ENCODE data around the gene IDH1.
"Not testable (repeated sequence)": the region's sequence is repeated elsewhere in the genome, so short reads cannot be mapped to it uniquely, and the experiment has no call there.

IDH1 gene

DNA sequence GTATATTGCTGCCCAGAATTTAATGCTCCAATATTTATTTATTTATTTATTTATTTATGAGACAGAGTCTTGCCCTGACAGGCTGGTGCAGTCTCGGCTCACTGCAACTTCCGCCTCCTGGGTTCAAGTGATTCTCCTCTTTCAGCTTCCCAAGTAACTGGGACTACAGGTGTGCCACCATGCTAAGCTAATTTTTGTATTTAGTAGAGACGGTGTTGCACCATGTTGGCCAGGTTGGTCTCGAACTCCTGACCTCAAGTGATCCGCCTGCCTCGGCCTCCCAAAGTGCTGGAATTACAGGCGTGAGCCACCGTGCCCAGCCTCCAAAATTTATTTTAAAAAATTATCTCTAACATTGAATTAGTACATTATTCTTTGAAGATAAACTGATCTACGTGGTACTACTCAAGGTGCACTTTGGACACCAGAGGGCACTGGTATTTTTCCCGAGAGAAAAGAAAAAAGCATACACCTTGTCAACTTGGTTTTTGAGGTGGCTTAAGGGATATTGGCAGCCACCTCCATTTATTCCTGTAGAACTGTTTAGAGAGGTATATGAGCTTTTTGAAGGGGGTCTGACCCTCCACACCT lies 1.4 kb upstream of the IDH1 start:
- DNase-seq (ENCODE audit: low spot score), result peak; percentile 24

DNA sequence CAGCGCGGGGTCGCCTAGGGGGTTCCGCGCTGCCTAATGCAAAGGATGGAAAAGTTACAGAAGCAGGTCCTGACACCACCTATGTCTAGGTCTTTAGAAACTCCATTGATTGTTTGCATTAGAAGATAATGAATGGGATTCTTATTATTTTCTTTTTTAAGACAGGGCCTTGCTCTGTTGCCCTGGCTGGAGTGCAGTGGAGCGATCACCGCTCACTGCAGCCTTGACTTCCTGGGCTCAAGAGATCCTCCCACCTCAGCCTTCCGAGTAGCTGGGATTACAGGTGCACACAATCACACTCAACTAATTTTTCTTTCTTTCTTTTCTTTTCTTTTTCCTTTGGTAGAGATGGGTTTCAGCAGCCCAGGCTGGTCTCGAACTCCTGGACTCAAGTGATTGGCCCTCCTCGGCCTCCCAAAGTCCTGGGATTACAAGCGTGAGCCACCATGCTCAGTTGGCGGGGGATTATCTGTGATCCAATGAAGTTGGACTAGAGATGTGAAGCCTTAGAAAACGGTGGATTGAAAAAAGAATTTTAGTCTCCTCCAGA lies 761 bp upstream of the IDH1 start:
- no peak for DNase-seq (ENCODE audit: low spot score)

DNA sequence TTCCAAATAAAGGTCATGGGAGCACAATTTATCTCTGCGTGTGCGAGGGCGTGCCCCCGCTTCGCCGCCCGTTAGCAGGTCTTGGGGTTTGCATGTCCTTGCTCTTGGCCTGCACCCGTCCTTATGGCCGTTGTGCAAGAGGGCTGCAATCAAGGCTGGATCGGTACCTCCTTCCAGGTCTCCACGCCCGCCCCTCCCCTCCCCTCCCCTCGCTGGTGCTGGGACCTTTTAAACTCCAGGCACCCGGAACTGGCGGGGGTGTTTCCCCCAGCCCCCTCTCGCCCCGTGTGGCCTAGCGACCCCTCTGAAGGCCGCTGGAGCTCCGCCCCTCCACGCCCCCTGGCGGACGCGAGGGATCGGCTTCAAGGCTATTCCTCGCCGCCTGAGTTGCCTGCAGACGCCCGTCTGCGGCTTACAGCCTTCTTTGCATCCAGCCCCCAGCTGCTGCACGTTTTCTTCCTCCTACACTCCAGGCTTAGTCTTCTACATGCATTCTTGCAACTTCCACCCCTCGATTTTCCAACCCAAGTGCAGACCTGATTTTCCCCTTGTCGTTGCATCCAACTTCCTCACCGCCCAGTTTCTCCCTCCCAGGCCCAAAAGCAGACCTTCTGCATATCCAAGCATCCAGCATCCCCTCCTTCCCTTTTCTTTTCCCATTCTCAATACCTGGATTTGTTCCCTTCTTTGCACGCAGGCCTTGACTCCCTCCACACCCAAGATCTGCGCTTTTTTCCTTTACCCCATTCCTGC lies 577 bp downstream of the IDH1 start:
- peak; percentile 81 for DNase-seq (ENCODE audit: low spot score)

DNA sequence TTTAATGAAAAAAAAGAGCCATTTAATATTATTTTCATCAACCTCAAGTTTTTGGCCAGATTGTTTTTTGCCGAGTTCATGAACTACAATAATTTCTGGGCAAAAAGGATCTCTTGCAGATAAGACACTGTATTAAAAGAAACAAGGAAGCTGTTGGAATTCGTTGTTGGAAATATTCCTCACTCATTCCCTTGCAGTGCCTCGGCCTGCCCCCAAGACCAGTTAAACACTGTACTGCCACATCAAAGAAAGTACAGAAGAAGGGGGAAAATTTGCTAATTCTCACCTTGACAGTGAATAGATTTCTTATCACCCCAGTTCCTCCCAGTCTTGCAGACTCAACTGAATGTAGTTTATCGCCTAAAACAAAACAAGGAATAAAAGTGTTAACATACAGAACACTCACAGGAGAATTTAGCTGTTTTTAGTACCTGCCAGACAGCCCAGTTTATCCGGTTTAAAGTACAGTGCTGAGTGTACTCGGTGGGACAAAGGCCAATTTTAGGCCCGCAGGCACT lies 1.2 kb downstream of the IDH1 start:
- DNase-seq (ENCODE audit: low spot score), result peak; percentile 40

DNA sequence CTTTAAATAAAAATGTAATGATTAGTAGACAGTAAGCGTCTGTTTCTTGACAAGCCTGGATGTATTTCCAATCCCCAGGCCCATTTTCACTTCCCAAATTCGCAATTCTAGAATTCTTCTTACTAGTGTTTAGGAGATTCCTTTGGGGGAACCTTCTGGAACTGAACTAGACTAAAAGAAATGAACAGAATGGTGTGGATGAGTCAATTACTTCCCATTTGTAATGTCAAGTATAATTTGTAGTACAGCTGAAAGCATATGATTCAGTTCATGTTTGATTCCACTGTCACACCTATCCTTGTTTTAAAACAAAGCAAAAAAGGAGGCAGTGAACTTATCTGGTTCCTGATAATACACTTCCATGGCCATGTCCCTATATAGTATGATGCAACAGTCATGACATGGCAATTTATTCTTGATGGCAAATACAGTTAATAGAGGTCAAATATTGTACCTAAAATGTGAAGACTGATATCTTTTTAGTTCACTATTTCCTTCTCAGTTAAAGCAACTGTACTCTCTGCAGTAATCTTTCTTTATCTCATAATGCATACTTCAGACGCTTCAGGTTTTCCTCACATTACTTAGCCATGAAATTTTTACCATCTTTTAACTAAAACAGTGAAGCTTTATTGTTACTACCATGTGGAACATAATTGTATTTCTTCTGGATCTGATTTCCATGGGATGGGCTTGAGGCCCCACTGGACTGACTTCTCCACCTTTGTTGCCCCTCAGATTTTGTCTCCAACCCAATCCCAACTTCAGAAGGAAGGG lies 2.0 kb downstream of the IDH1 start:
- no peak for DNase-seq (ENCODE audit: low spot score)

DNA sequence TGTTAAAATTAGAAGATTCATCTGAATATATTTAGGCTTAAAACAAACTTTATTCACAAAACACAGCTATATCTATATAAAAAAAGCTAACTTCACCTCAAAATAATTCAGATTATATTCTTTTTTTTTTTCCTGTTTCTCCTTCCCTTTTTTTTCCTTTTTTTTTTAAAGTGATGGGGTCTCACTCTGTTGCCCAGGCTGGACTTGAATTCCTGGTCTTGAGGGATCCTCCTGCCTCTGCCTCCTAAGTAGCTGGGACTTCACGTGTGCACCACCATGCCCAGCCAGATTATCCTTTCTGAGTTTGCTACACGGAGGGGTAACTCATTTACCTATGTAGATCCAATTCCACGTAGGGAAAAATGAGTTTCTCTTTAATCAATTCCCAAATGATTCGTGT lies 3.8 kb downstream of the IDH1 start:
- DNase-seq (ENCODE audit: low spot score), result no peak

DNA sequence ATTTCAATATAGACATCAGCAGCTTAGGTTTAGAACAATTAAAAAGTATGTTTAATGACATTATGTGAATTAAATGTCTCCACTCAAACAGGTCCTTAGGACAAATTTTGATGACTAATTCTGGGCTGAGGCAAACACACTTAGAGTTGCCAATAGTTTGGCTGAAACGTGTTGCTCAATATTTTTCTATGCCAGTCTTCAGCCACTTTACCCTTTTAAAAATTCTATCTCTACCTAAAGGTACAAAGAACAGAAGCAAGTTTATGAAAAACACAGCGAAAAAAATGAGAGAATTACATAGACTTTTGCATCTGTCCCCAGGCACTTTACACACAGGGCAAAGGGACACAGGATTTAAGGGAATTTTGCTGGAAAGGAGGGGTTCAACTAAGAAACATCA lies 4.5 kb downstream of the IDH1 start:
- DNase-seq (ENCODE audit: low spot score), result no peak

DNA sequence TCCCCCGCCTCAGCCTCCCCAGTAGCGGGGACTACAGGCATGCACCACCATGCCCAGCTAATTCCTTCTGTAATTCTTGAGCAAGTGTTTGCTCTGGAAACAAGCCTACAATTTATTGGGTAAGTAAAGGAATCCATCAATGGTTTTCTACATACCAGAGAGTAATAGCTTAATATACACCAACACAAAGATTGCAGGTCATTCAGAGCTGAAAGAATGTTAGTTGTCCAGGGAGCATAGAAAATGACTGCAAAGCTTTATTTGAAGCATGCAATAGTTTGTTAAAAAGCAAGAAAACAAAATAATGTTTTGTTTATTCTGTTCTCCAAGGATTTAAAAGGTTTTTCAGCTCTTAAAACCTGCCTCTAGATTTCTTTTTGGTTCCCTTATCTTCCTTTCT lies 5.6 kb downstream of the IDH1 start:
- DNase-seq (ENCODE audit: low spot score), result no peak

DNA sequence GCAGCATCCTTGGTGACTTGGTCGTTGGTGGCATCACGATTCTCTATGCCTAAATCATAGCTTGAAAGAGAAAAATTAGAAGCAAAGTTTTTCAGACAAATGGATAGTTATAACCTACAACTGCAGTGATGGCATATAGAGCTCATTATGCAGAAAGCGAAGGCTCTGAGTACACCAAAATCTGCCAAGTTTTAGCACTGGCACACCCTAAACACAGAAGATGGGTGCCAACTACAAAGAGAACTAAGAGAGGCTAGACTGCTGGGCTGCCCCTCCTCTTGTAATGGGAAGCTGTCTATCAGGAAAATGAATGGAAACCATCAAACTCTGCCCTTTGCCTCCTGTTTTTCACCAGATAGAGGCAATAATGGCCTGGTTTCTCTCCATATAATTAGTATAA lies 6.3 kb downstream of the IDH1 start:
- no peak for DNase-seq (ENCODE audit: low spot score)

DNA sequence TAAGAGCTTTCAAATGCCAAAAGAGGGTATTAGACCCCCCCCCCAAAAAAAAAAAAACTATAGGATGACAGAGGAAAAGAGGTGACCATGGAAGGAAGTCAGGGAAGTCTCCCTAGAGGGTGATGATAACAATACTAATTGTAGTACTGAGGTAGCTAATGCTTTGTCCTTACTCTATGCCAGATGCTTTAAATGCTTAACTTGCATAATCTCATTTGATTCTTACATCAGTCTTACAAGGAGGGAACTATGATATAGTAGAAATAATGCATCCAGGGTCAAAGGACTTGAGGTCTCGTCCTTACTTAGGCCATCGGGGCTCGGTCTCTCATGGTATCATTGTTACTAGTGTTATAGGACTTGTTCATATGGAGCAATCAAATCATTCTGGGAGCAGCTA lies 9.1 kb downstream of the IDH1 start:
- no peak for DNase-seq (ENCODE audit: low spot score)

DNA sequence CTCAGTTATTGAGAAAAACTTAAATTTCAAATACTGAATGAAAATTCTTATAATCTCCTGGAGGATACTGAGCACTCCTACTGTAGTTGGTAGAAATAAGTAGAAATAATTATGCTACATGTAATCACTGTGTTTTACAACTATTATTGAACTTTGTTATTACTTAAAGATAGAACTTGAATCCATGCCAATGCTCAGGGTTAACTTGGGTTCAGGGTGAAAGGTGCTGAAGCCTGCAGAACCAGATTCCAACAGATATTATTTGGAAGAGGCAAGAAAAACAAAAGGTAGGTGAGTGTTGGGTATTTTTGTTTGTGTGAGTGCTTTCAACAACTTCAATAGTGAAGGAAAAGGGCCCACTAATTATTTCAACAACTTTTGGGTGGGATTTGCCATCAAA lies 10.4 kb downstream of the IDH1 start:
- no peak for DNase-seq (ENCODE audit: low spot score)

DNA sequence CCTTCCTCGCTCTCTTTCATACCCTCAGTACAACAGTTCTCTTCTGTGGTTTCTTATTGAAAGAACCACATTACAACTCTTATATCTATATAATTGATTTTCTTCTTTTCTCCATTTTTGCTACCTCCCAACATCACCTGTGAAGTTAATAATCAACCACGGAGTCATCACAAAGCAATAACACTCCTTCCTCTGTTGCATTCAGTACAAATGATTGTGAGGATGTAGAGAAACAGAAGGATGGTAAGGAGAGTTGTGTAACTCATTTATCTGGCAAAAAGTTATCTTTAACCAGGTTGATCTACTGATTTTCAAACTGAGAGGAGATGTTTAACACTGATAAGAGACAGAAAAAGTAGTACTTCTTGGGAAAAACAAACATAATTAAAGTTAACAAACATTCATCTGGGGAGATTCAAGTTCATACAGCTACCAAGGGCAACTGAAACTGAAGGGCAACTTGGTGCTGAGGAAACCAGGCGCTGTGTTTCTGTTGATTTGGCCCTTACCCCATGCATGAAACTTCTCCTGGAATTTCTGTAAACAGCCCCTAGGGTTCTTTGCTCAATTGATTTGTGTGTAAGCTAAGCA lies 14.2 kb downstream of the IDH1 start:
- DNase-seq (ENCODE audit: low spot score), result no peak

DNA sequence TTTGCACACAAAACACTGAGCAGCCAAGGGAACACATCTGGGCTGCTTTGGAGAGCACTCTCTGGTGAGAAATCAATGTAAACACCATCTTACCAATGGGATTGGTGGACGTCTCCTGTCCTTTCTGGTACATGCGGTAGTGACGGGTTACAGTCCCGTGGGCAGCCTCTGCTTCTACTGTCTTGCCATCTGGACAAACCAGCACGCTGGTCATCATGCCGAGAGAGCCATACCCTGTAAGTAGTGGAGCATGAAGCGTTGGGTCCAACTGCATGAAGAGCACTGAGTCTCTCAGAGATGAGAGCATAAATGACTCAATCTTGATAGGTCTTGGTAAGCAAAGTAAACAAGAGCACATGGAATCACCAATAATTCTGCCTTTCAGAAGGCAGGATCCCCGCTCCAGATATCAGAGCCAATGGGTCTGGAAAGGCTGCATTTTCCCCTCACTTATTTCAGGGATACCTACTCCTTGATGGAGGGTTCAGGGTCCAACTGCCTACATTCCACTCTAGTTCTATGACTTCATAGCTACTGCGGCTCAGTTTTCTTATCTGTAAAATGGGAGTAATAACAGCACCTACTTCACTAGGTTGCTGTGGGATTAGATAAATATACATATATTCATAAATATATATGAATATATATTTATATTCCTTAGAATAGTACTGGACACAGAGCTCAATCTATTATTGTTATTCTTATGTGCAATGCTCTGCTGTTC lies 14.9 kb downstream of the IDH1 start:
- DNase-seq (ENCODE audit: low spot score), result no peak

DNA sequence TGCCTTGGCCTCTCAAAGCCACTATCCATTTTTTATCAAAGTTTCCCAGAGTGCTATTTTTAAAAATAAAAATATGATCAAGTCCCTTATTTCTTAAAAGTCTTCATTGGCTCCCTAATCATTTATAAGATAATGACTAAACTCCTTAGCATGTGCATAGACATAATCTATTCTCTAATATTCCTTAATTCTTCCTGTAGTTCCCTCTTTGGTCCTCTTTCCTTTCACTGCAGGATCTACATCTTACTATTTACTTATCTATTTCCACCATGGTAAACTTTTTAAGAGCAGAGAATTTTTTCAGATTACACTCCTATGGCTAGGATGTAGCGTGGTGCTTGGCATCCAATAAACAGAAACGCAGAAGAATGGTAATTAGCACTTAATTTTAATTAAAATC lies 19.0 kb downstream of the IDH1 start:
- DNase-seq (ENCODE audit: low spot score), result no peak

DNA sequence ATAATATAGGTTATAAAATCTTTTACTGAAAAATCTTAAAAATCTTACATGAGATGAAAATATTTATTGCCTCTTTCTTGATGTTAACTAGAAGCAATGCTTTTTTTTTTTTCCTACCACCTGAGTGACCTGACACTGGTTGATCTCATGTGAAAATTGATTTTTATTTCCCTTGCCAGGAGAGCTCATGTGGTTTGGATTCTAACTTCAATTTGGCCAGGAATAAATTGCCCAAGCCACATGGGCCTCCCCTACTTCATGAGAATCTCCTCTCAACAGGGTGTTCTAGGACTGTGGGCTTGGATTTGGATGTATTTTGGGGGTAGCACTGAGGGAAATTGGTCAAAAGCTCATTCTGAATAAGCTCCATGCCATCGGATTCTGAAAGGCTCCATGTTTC lies 20.1 kb downstream of the IDH1 start:
- DNase-seq (ENCODE audit: low spot score), result no peak

DNA sequence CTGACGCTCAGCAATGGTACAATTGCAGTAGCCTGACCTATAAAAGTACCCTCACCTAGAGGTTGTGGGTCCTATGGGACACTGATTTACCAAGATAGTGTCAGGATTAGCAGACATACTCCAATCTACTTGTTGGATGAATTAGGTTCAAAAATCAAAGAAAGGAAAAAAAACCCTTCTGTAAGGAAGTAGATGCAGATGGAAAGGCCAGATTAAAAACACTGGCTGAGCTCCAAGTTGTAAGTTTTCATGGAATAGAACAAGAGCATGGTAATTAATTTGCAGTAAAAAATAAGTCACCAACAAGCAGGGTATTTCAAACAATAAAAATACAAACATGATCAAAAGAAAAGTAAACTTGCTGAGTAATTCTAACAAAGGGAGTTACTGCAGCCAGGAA lies 26.4 kb downstream of the IDH1 start:
- DNase-seq (ENCODE audit: low spot score), result no peak

DNA sequence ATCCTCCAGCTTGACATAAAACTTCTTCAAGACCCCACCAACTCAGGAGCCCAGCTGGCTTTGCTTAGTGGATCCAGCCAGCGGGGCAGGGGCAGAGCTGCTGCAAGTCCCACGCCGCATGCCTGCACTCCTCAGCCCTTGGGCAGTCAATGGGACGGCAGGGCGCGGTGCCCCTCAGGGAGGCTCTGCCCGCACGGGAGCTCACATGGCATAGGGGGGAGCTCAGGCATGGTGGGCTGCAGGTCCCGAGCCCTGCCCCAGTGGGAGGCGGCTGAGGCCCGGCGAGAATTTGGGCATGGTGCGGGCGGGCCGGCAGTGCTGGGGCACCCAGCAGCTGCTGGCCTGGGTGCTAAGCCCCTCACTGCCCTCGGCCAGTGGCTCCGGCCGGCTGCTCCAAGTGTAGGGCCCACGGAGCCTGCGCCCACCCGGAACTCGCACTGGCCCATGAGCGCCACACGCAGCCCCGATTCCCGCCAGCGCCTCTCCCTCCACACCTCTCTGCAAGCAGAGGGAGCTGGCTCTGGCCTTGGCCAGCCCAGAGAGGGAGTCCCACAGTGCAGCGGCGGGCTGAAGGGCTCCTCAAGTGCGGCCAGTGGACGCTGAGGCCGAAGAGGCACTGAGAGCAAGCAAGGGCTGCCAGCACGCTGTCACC lies 27.2 kb downstream of the IDH1 start:
- no peak for DNase-seq (ENCODE audit: low spot score)

DNA sequence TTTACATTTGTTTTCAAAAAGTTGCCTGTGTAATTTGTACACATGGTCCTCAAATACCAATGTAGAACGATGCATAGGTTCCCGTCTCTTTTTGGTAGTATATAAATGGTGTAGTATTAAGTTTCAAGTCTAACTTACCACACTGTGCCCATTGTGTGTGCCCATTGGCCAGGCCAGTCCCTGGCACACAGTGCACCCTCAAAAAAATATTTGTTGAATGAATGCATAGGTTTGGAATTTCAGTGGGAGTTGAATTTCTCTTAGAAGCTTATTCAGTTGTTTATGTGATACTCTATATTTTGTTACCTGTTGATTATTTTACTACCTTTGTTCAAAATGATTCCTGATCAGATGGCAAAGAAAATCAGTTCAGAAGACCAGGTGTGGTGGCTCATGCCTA lies 30.1 kb downstream of the IDH1 start:
- no peak for DNase-seq (ENCODE audit: low spot score)

DNA sequence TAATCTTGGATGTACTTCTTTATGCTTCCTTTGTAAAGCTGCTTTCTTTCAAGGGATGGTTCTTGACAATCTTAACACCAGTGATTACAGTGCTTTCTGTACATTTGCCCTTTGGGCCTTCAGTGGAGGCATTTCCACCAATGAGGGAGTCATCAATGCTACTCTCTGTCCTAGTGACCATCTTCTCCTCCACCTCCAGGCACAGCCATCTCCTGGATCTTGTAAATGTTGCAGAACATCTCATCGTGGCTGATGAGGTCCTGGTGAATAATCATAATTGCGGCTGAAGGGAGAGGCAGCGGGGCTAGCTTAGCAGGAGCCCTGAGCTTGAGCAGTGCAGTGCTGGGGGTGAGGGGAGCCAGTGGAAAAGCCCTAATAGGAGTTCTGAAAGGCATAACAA lies 32.5 kb downstream of the IDH1 start:
- peak; percentile 19 for DNase-seq (ENCODE audit: low spot score)

DNA sequence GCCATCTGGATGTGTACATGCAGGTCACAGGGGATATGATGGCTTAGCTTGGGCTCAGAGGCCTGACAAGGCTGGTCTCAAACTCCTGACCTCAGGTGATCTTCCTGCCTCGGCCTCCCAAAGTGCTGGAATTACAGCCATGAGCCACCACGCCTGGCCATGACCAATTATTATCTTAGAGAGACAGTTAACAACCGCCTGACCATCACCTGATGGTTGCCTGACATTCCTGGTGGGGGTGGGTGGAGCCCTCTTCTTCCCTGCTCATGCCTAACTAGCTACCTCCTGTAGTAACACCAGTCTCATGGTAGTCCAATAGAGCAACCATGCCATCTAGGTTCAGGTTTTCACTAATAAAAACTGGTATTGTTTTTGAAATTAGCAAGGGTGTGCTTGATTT lies 33.0 kb downstream of the IDH1 start:
- DNase-seq (ENCODE audit: low spot score), result not testable (repeated sequence)
